NCI-H1930 (cell line): ENCODE results near the gene MRFAP1.
A peak's percentile ranks its signal among the peaks of the same experiment; 100 is the strongest.

Source experiments
- DNase-seq, 2 experiments: peaks; one replicate each; lab custom pipeline; 2025; lab: John Stamatoyannopoulos, UW

The MRFAP1 gene

DNA sequence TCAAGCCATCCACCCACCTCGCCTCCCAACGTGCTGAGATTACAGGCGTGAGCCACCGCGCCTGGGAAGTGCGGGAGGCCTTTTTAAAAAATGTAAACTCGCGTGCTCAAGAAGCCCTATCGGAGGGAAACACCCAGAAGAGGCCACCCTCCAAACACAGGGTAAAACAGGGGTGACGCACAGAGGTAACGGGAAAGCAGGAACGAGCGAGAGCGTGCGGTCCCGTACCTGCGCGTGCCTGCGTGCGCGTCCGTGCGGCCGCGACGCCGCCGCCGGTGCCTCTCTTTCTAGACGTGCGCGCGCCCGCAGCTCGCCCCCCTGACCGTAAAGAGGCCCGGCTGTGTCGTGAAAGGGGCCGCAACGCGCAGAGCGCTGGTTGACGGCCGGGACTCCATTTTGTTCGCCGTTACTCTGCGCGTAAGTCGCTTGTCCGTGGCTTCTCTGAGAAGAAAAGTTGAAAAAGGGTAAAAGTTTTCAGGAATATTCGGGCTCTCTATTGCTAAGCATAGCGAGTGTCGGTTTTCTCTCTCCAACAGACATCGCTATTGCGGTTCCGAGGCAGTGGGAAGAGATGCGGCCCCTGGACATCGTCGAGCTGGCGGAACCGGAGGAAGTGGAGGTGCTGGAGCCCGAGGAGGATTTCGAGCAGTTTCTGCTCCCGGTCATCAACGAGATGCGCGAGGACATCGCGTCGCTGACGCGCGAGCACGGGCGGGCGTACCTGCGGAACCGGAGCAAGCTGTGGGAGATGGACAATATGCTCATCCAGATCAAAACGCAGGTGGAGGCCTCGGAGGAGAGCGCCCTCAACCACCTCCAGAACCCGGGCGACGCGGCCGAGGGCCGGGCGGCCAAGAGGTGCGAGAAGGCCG, at the start of gene MRFAP1:
Gene MRFAP1 (plus strand): TSS at position 394 of the 872 bp plus-strand sequence. CDS start 178 bp downstream, at position 572.
- peak; percentile 90 to 93 for DNase-seq

DNA sequence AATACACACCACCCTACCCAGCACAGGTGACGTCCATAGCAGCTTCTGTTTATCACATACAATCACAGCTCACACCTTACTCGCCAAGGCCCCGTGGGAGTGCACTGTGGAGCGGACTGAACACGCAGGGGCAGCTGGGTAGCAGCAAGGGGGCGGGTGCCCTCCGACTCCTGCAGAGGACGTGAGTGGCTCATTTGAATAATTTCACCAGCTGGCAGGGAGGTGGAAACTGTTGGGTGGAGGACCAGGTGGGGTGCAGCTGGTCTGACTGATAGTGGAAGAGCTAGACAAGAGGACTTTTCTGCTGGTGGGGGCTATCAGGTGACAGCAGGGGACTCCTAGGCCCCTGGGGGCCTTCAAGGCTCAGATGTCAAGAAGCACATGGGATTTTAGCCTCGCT, 49.2 kb upstream of the MRFAP1 start:
- DNase-seq, result no peak

GRCh38 chr4:6591781-6592180, 48.7 kb upstream of the MRFAP1 start:
- DNase-seq, result no peak

GRCh38 chr4:6592804-6593563, 47.5 kb upstream of the MRFAP1 start:
- DNase-seq, result no peak

DNA sequence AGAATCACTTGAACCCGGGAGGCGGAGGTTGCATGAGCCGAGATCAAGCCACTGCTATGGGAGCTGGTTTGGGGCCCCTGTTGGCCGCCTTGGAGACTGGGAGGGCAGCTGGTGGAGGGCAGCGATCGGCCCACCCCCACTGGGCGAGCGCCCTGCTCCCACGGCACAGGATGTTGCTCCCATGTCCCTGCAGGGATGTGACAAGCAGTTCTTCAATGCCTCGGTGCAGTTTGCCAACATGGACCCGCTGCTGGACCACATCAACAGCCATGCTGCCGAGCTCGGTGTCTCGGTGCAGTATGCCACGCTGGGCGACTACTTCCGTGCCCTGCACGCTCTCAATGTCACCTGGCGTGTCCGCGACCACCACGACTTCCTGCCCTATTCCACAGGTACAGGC, 46.1 kb upstream of the MRFAP1 start:
- no peak for DNase-seq

- no peak for DNase-seq
Observed at GRCh38 chr4:6594826-6595355, 45.6 kb upstream of the MRFAP1 start.

GRCh38 chr4:6595897-6596537, 44.5 kb upstream of the MRFAP1 start:
- no peak for DNase-seq

DNA sequence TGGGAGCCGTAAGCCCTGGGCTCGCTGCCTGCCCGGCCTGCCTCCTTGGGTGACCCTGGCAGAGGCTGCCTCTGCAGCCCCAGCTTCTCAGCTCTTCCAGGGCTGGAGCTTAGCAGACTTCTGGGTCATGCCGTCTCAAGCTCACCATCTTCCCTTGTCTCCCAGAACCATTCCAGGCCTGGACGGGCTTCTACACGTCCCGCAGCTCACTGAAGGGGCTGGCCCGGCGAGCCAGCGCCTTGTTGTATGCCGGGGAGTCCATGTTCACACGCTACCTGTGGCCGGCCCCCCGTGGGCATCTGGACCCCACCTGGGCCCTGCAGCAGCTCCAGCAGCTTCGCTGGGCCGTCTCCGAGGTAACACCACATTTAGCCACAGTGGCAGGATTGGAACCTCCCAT, 43.5 kb upstream of the MRFAP1 start:
- DNase-seq, result no peak

GRCh38 chr4:6598127-6598526, 42.4 kb upstream of the MRFAP1 start:
- DNase-seq, result no peak

GRCh38 chr4:6598641-6599040, 41.8 kb upstream of the MRFAP1 start:
- DNase-seq, result no peak

DNA sequence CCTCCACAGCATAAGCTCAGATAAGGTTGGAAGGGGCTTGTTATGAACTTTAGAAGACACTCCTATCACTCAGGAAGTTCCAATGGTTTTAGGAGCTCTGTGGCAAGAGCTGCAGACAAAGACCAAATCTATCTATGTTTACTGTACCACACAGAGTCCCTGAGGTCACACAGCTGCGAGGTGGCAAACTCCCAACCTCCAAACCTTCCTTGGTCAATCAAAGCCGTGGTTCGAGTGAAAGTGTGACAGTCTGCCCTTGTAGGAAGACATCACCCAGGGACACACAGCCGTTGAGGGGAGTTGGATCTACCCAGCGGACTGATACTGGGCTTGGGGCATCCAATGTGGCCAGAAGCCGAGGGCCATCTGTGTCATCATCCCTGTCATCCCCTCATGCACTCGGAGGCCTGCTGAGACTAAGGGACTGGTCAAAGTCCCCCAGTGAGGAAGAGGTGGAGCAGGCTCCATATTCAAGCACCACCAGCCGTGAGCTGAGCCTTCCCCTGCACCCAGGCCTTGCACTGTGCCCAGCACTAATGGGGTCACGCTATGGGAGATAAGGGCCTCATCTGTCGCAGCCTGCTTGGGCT, 38.7 kb upstream of the MRFAP1 start:
- DNase-seq, result no peak

DNA sequence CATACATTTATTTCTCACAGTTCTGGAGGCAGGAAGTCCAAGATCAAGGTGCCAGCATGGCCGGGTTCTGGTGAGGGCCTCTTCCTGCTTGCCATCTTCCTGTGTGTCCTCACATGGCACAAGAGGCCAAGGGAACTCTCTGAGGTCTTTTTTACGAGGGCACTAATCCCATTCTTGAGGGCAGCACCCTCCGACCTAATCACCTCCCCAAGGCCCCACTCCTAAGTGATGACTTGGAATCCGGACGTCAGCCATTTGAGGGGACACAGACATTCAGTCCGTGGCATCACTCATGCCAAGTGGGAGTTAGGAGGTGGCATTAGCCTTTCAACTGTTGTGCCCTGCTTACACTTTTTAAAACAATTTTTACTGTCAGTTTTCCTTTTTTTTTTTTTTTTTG, 38.2 kb upstream of the MRFAP1 start:
- DNase-seq, result no peak

GRCh38 chr4:6603128-6603527, 37.4 kb upstream of the MRFAP1 start:
- no peak for DNase-seq

GRCh38 chr4:6605114-6605513, 35.4 kb upstream of the MRFAP1 start:
- DNase-seq, result no peak

GRCh38 chr4:6605605-6606004, 34.9 kb upstream of the MRFAP1 start:
- DNase-seq, result no peak

DNA sequence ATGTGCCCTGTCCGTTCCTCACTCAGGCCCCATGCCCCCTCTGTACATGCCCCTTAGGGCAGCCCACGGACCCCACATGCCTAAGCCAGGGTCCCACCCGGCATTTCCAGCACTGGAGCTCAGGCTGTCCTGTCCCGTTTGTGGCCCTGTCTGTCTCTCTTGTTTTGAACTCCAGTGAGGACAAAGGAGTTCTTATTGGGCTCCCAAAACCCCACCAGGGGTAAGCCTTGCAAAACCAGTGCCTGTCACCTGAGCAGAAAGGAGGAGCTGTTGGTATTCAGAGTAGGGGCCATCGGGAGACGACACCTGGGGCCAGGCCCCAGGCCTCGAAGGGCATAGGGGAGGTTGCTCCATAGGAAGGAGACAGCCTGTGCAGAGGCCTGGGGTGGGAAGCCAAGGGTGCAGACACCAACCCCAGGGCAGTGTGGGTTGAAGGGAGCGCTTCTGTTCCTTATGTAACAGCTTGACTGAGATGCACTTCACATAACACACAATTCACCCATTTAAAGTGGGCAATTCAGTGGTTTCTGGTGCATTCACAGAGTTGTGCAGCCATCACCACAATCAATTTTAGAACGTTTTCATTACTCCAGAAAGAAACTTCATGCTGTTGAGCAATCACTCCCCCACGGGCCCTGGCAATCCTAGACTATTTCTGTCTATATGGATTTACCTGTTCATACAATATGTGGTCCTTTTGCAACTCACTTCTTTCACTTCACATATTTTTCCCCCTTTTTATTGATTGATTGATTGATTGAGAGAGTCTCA, 33.8 kb upstream of the MRFAP1 start:
- no peak for DNase-seq

GRCh38 chr4:6607368-6608055, 33.0 kb upstream of the MRFAP1 start:
- DNase-seq, result no peak

- DNase-seq, result no peak
Observed at GRCh38 chr4:6608758-6609414, 31.6 kb upstream of the MRFAP1 start.

- DNase-seq, result no peak
Observed at GRCh38 chr4:6609415-6610079, 30.9 kb upstream of the MRFAP1 start.
